Measurements from ENCODE around the gene TSR3. TPM values are rescaled to one million over a fixed set of nuclear protein-coding genes. Genes with fewer than 3 reads are reported as not detected.

Gene TSR3
- total and polyA plus RNA-seq, 2 donors (not counting 1 experiment from before 2014, with no cell fraction given) = 35.7 to 43.7 TPM

DNA sequence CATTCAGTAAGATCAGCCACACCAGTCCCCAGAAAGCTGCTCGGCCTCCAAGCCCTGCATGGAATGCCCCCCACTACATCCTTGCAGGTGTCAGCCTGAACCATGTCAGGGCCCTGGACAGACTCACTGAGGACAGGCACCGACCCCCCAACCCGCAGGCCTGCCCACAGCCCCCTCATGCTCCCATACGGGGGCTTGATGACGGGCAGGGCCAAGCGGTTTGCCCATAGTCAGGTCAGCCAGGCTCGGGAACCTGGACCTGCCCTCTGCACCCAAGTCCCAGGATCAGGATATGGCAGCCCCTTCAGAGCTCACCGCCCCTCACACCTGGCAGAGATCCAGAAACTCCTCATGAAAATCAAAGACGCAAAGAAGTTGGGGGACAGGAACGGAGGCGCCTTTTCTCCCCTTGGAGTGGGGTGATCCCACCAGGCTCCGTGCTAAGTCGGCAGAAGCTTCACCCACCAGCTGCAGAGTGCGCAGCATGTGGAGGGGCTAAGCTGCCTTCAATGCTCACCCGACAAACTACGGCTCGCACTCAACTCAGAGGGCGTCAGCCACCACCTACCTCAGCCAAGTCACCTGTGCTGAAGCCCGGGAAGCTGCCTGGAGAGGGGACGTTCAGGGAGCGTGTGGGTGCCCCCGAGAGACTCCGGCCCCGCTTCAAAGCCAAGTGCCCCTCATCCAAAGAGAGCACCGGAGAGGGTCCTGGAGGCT, 26.6 kb upstream of the TSR3 start:
- intact Hi-C loops (cut with micrococcal nuclease) = loop anchor here (2.0 to 5.0 kb wide), 2 partner anchors 34 to 43 kb away; partner anchors contain the start of genes UNKL and UQCC4
- Histone ChIP-seq H3K27ac (ENCODE audit: low read length in 2 of 2) (no peak overlapping the region), H3K4me3 (ENCODE audit: control extremely low read depth in 1 of 5, extremely low read depth in 1 of 5, insufficient read depth in 1 of 5, low read depth in 2 of 5, low read length in 4 of 5) (no peak overlapping the region), H3K9me3 (ENCODE audit: control extremely low read depth in 1 of 3, control insufficient read depth in 2 of 3, insufficient read depth in 1 of 3, low read length in 2 of 3) (no peaks in the 10 kb centered on the region), H3K9ac (ENCODE audit: low read length) (no peak overlapping the region), H3K27me3 (replicated peaks in 1 of 4; ENCODE audit: control extremely low read depth in 1 of 4, control insufficient read depth in 3 of 4, insufficient read depth in 4 of 4, low read length in 3 of 4) (no peaks in the 10 kb centered on the region), H3K36me3 (replicated peaks in 1 of 2; ENCODE audit: control extremely low read depth in 1 of 2, control insufficient read depth in 1 of 2, extremely low read depth in 1 of 2, insufficient read depth in 2 of 2, low read length in 1 of 2) (peaks cover 0 to 44% of the 10 kb centered on the region in 2 experiments), H3K4me1 (ENCODE audit: control insufficient read depth in 2 of 2, insufficient read depth in 2 of 2, low read length in 2 of 2) (peaks cover 10 to 14% of the 10 kb centered on the region in 2 donors), H4K20me1 (ENCODE audit: control insufficient read depth, insufficient read depth, low read length, poor library complexity, severe bottlenecking) (peaks cover 88% of the 10 kb centered on the region), H3K4me2 (replicated peaks; ENCODE audit: low read depth, low read length, poor library complexity, severe bottlenecking) (peak overlapping the region; percentile 92), H3K79me2 (ENCODE audit: control insufficient read depth, insufficient read depth, low read length) (peaks cover 49% of the 10 kb centered on the region), H2AFZ (ENCODE audit: insufficient read depth, low read depth, low read length, poor library complexity, severe bottlenecking) (no peak overlapping the region)
- H3K27ac Mint-ChIP-seq = peak overlapping the region; percentile 61
- H3K4me1 Mint-ChIP-seq = peaks cover 15% of the 10 kb centered on the region
- 96% methylated on average over 25 of the region's 25 CpGs for WGBS (ENCODE audit: insufficient coverage)
- ChIA-PET POLR2A (no interaction called here), CTCF (interaction anchor here (3.1 kb wide), 1 partner anchor 14 kb away, joined by 17 read pairs; no protein-coding TSS in a partner anchor)
- DNase-seq (no peak), ATAC-seq (ENCODE audit: low read depth) (no peak)
- TF ChIP-seq, protein P1, sequence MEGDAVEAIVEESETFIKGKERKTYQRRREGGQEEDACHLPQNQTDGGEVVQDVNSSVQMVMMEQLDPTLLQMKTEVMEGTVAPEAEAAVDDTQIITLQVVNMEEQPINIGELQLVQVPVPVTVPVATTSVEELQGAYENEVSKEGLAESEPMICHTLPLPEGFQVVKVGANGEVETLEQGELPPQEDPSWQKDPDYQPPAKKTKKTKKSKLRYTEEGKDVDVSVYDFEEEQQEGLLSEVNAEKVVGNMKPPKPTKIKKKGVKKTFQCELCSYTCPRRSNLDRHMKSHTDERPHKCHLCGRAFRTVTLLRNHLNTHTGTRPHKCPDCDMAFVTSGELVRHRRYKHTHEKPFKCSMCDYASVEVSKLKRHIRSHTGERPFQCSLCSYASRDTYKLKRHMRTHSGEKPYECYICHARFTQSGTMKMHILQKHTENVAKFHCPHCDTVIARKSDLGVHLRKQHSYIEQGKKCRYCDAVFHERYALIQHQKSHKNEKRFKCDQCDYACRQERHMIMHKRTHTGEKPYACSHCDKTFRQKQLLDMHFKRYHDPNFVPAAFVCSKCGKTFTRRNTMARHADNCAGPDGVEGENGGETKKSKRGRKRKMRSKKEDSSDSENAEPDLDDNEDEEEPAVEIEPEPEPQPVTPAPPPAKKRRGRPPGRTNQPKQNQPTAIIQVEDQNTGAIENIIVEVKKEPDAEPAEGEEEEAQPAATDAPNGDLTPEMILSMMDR (IDR thresholded peaks at IDR 0.05) = no peak
- no peak for TF ChIP-seq EZH2 (IDR thresholded peaks at IDR 0.05; ENCODE audit: borderline replicate concordance, insufficient read depth, low read depth, low read length, poor library complexity, severe bottlenecking)
- no peaks in the 10 kb centered on the region for H3K9me3 Mint-ChIP-seq (ENCODE audit: insufficient read depth)
- peak overlapping the region; percentile 77 for H3K4me3 Mint-ChIP-seq
- no peaks in the 10 kb centered on the region for H3K27me3 Mint-ChIP-seq

GRCh38 chr16:1377406-1378010, 25.8 kb upstream of the TSR3 start:
- no peaks in the 10 kb centered on the region for H3K9me3 ChIP-seq (ENCODE audit: control extremely low read depth in 1 of 3, control insufficient read depth in 2 of 3, insufficient read depth in 1 of 3, low read length in 2 of 3)
- no peak overlapping the region for H3K4me3 Mint-ChIP-seq
- ChIA-PET CTCF (no interaction called here), POLR2A (no interaction called here)
- H3K9me3 Mint-ChIP-seq (ENCODE audit: insufficient read depth) = no peaks in the 10 kb centered on the region
- DNase-seq (no peak), ATAC-seq (ENCODE audit: low read depth) (no peak)
- no peak overlapping the region for H2AFZ ChIP-seq (ENCODE audit: insufficient read depth, low read depth, low read length, poor library complexity, severe bottlenecking)
- no peak overlapping the region for H3K27ac Mint-ChIP-seq
- no peaks in the 10 kb centered on the region for H3K27me3 Mint-ChIP-seq
- TF ChIP-seq, protein P1 (IDR thresholded peaks at IDR 0.05) = no peak
- no peak for TF ChIP-seq EZH2 (IDR thresholded peaks at IDR 0.05; ENCODE audit: borderline replicate concordance, insufficient read depth, low read depth, low read length, poor library complexity, severe bottlenecking)
- peaks cover 49% of the 10 kb centered on the region for H3K79me2 ChIP-seq (ENCODE audit: control insufficient read depth, insufficient read depth, low read length)
- intact Hi-C loops (cut with micrococcal nuclease) = loop anchor here (2.0 to 5.0 kb wide), 2 partner anchors 35 to 43 kb away; partner anchors contain the start of genes UNKL and UQCC4
- peaks cover 15% of the 10 kb centered on the region for H3K4me1 Mint-ChIP-seq
- H4K20me1 ChIP-seq (ENCODE audit: control insufficient read depth, insufficient read depth, low read length, poor library complexity, severe bottlenecking) = peaks cover 83% of the 10 kb centered on the region
- no peak overlapping the region for H3K4me3 ChIP-seq (ENCODE audit: control extremely low read depth in 1 of 5, extremely low read depth in 1 of 5, insufficient read depth in 1 of 5, low read depth in 2 of 5, low read length in 4 of 5)
- peaks cover 10 to 14% of the 10 kb centered on the region in 2 donors for H3K4me1 ChIP-seq (ENCODE audit: control insufficient read depth in 2 of 2, insufficient read depth in 2 of 2, low read length in 2 of 2)
- H3K27ac ChIP-seq (ENCODE audit: low read length in 2 of 2) = no peak overlapping the region
- peaks cover 0 to 44% of the 10 kb centered on the region in 2 experiments for H3K36me3 ChIP-seq (replicated peaks in 1 of 2; ENCODE audit: control extremely low read depth in 1 of 2, control insufficient read depth in 1 of 2, extremely low read depth in 1 of 2, insufficient read depth in 2 of 2, low read length in 1 of 2)
- no peaks in the 10 kb centered on the region for H3K27me3 ChIP-seq (replicated peaks in 1 of 4; ENCODE audit: control extremely low read depth in 1 of 4, control insufficient read depth in 3 of 4, insufficient read depth in 4 of 4, low read length in 3 of 4)
- 98% methylated on average over 8 of the region's 10 CpGs for WGBS (ENCODE audit: insufficient coverage)
- no peak overlapping the region for H3K4me2 ChIP-seq (replicated peaks; ENCODE audit: low read depth, low read length, poor library complexity, severe bottlenecking)
- H3K9ac ChIP-seq (ENCODE audit: low read length) = no peak overlapping the region

Data from B cell (primary cell).